Vagina (tissue), 2 donors: Measurements from ENCODE around the gene ZPLD1.

Experiments used
- CTCF ChIP-seq, 3 experiments: fragments of 450-650 bp in 2 of 3; fragments of 200-600 bp in 1 of 3; sonication (generic) in 1 of 3; IDR thresholded peaks; one replicate each; pipeline ENCODE4 v1.5.1; 2017 to 2019; ENCODE audit warnings: antibody characterized with exemption in 3 of 3, mild to moderate bottlenecking in 2 of 3, moderate library complexity in 2 of 3
- POLR2A ChIP-seq, 2 donors: fragments of 450-650 bp; IDR thresholded peaks; one replicate each; pipeline ENCODE4 v1.6.1; 2017; ENCODE audit warnings: antibody characterized with exemption in 2 of 2, mild to moderate bottlenecking in 2 of 2, moderate library complexity in 2 of 2
- POLR2AphosphoS5 ChIP-seq, 2 donors: sonication (generic); formaldehyde crosslinking; IDR thresholded peaks; one replicate each; pipeline ENCODE4 v1.9.0; 2017; ENCODE audit warnings: antibody characterized with exemption in 2 of 2, mild to moderate bottlenecking in 2 of 2, low read depth in 1 of 2; ENCODE audit not compliant: insufficient read depth in 1 of 2

DNA sequence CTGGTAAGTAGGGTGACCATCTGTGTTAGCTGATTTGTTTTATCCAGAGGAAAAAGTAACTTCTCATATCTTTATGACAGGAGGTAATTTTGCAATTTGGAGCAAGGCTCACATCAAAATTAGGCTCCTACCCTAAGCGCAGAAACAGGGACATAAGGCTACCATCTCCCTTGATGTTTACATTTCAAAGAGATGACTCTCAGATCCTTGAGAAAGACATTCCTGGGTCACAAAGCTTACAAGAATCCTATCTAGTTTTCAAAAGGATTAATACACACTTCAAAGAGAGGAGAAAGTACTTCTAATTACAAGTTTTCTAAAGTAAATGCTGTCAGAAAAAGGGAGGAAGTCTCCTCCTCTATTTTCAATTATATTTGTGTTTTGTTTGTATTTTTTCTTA lies 7.0 kb downstream of the ZPLD1 start:
- TF ChIP-seq CTCF (IDR thresholded peaks at IDR 0.05) (no peak), POLR2A (IDR thresholded peaks at IDR 0.05) (no peak), POLR2AphosphoS5 (IDR thresholded peaks at IDR 0.05; ENCODE audit: insufficient read depth in 1 of 2, low read depth in 1 of 2) (no peak)
